DND-41 (cell line): ENCODE results near the gene OR7A17.

Source experiments
- CTCF ChIP-seq: IDR thresholded peaks from 2 replicates; pipeline ENCODE4 v1.5.1; 2012; ENCODE audit warnings: borderline replicate concordance, low read length, moderate library complexity, mild to moderate bottlenecking; ENCODE audit not compliant: poor library complexity, severe bottlenecking; ENCODE audit errors: extremely low read depth
- EZH2 ChIP-seq: IDR thresholded peaks from 3 replicates; pipeline ENCODE4 v1.6.1; 2012; ENCODE audit warnings: borderline replicate concordance, low read depth, mild to moderate bottlenecking, moderate library complexity, low read length, inconsistent platforms; ENCODE audit not compliant: severe bottlenecking

DNA sequence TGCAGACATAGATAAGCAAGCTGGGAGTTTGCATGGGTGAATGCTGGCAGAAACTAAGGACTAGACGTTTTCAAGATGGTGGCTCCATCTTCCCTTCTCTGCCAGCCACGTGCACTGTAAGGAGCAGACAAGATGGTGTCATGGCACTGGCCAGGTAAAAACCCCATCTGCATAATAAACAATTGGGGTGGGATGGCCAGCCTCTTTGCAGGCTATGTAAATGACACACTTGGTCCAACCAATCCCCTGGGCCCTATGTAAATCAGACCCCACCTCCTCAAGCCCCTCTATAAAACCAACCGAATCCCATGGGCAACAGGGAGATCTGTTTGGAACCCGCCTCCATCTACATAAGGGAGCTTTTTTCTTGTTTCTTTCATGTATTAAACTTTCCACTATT is 48.5 kb downstream of the OR7A17 start:
- no peak for TF ChIP-seq EZH2
- no peak for TF ChIP-seq CTCF
